GM19099 (cell line): Measurements from ENCODE around the gene TPP2.

Experiments used
- POLR2A ChIP-seq: IDR thresholded peaks from 3 replicates; pipeline ENCODE4 v1.6.1; 2011; ENCODE audit warnings: low read depth; ENCODE audit not compliant: insufficient read length; ENCODE audit errors: extremely low read depth

The TPP2 gene

GRCh38 chr13:102690883-102691282 lies 94.1 kb downstream of the TPP2 start:
- no peak for TF ChIP-seq POLR2A

- TF ChIP-seq POLR2A = no peak
Observed at GRCh38 chr13:102692491-102692826, 95.7 kb downstream of the TPP2 start.

- no peak for TF ChIP-seq POLR2A
Observed at GRCh38 chr13:102693250-102693649, 96.5 kb downstream of the TPP2 start.

- no peak for TF ChIP-seq POLR2A
Observed at GRCh38 chr13:102693776-102694175, 97.0 kb downstream of the TPP2 start.

- no peak for TF ChIP-seq POLR2A
Observed at GRCh38 chr13:102694937-102695336, 98.2 kb downstream of the TPP2 start, which contains the start of gene METTL21C. METTL21C (minus strand) TSS chr13:102695044; CDS start chr13:102694498, 546 bp downstream.

GRCh38 chr13:102696465-102696864 lies 99.7 kb downstream of the TPP2 start:
- TF ChIP-seq POLR2A = no peak

- TF ChIP-seq POLR2A = no peak
Observed at GRCh38 chr13:102697264-102697663, 100.5 kb downstream of the TPP2 start.

- TF ChIP-seq POLR2A = no peak
Observed at GRCh38 chr13:102697929-102698648, 101.3 kb downstream of the TPP2 start.

- no peak for TF ChIP-seq POLR2A
Observed at GRCh38 chr13:102698649-102698980, 101.8 kb downstream of the TPP2 start.

- no peak for TF ChIP-seq POLR2A
Observed at GRCh38 chr13:102699504-102699903, 102.7 kb downstream of the TPP2 start.

GRCh38 chr13:102700088-102701031 lies 103.6 kb downstream of the TPP2 start:
- no peak for TF ChIP-seq POLR2A

GRCh38 chr13:102701331-102701730 lies 104.5 kb downstream of the TPP2 start:
- TF ChIP-seq POLR2A = no peak

- no peak for TF ChIP-seq POLR2A
Observed at GRCh38 chr13:102702965-102703725, 106.4 kb downstream of the TPP2 start.

- TF ChIP-seq POLR2A = no peak
Observed at GRCh38 chr13:102703726-102704035, 106.9 kb downstream of the TPP2 start.

- TF ChIP-seq POLR2A = no peak
Observed at GRCh38 chr13:102704238-102705058, 107.7 kb downstream of the TPP2 start.

- no peak for TF ChIP-seq POLR2A
Observed at GRCh38 chr13:102707467-102707866, 110.7 kb downstream of the TPP2 start.
